Stimulated activated CD8-positive, alpha-beta memory T cell treated with anti-CD3 and anti-CD28 coated beads, Interleukin-2, amount 100 ng/mL, for 48 hours (primary cell): ENCODE results near the gene KRTAP4-7.
"Not testable (repeated sequence)": the region's sequence is repeated elsewhere in the genome, so short reads cannot be mapped to it uniquely, and the experiment has no call there.

Experiments
- DNase-seq, 2 donors: peaks; one replicate each; pipeline ENCODE4 v3.0.0-alpha.2; 2020; ENCODE audit warnings: low read depth in 2 of 2

The KRTAP4-7 gene

GRCh38 chr17:41084100-41084856 lies at the start of gene KRTAP4-7:
Gene KRTAP4-7 (plus strand): TSS chr17:41084150. CDS start chr17:41084207, 57 bp downstream.
- DNase-seq = not testable (repeated sequence)

GRCh38 chr17:41034346-41034935 lies 49.5 kb upstream of the KRTAP4-7 start, which contains the start of gene KRTAP1-3:
Gene KRTAP1-3 (minus strand): TSS chr17:41034874. CDS start chr17:41034821, 53 bp downstream.
- DNase-seq = not testable (repeated sequence)

DNA sequence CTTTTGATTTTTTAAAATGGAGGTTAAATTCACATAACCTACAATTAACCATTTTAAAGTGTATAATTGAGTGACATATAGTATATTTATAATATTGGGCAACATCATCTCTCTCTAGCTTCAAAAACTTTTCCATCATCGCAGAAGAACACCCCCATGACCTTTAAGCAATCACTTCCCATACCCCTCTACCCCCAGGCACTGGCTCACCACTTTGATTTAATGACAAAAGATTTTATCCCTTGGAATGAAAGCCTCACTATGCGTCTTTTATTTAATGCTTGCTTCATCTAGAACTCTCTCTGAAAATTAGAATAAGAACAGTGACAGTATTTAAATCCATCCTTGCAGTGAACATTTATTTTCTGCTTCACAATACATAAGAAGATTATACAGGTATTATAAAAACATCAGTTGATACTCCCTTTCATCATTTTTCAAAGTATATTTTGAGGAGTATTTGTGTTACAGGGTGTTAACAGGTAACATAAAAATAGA lies 46.0 kb upstream of the KRTAP4-7 start:
- no peak for DNase-seq

- DNase-seq = not testable (repeated sequence)
Measured at GRCh38 chr17:41040783-41041571, 43.0 kb upstream of the KRTAP4-7 start, which contains the start of gene KRTAP1-1. Gene KRTAP1-1 (minus strand): TSS chr17:41041450. CDS start chr17:41041397, 53 bp downstream.

DNA sequence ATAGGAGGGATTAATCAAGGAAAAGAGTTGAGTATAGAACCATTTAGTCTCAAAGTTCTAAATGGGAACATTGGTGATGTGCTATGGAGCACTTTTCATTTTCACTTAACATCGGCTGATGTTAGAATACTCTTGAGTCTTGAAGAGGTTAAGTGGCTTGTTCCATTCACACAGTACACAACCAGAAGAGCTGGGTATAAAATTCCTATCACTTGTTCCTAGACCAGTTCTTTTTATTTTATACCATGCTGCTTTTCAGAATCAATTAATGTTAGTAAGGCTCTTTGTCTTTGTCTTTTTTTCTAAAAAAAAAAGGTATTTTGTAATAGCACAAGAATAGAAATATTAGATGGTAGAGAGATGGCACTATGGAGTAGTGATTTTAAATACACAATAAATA lies 41.0 kb upstream of the KRTAP4-7 start:
- DNase-seq = no peak

- not testable (repeated sequence) for DNase-seq
Measured at GRCh38 chr17:41046735-41047465, 37.0 kb upstream of the KRTAP4-7 start, which contains the start of gene KRTAP2-1. Gene KRTAP2-1 (minus strand): TSS chr17:41047316. CDS start chr17:41047267, 49 bp downstream.

GRCh38 chr17:41048441-41048840 lies 35.5 kb upstream of the KRTAP4-7 start:
- DNase-seq = no peak

- DNase-seq = no peak
Measured at GRCh38 chr17:41049110-41049509, 34.8 kb upstream of the KRTAP4-7 start.

DNA sequence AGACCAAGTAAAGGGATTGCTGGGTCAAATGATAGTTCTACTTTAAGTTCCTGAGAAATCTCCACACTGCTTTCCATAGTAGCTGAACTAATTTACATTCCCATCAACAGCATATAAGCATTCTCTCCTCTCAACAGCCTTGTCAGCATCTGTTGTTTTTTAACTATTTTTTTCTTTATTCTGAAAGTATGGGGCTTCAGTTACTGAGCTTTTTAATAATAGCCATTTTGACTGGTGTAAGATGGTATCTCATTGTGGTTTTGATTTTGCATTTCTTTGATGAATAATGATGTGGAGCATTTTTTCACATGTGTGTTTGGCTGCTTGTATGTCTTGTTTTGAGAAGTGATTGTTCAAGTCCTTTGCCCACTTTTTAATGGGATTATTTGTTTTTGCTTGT lies 31.4 kb upstream of the KRTAP4-7 start:
- no peak for DNase-seq

DNA sequence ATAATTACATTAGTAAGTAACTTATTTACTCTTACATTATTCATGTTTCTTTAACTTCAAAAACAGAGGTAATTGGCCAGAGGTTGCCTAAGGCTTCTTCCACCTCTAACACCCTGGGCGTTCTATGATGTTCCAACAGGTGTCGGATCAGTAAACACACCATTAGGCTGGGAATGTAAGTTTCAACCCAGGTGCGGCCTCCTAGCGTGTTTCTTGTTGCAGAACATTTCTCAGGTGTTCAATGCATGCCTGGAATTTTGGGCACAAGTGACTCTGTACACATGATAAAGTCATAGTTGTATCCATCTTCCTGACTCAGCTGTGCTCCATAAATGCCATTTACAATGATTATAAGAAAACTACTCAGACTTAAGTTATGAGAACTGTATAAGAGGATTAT lies 29.9 kb upstream of the KRTAP4-7 start:
- no peak for DNase-seq

- DNase-seq = not testable (repeated sequence)
Measured at GRCh38 chr17:41054556-41054955, 29.4 kb upstream of the KRTAP4-7 start.

- DNase-seq = not testable (repeated sequence)
Measured at GRCh38 chr17:41055130-41055529, 28.8 kb upstream of the KRTAP4-7 start, which contains the start of gene KRTAP2-2. Gene KRTAP2-2 (minus strand): TSS chr17:41055230. CDS start chr17:41055211, 19 bp downstream.

DNA sequence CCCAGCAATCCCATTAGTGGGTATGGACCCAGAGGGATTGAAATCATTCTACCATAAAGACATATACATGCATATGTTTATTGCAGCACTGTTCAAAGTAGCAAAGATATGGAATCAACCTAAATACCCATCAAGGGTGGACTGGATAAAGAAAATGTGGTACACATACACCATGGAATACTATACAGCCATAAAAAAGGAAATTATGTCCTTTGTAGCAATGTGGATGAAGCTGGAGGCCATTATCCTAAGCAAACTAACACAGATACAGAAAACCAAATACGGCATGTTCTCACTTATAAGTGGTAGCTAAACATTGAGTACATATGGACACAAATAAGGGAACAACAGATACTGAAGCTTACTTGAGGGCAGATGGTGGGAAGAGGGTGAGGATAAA lies 26.4 kb upstream of the KRTAP4-7 start:
- DNase-seq = no peak

GRCh38 chr17:41058741-41059140 lies 25.2 kb upstream of the KRTAP4-7 start:
- DNase-seq = no peak

GRCh38 chr17:41059276-41060051 lies 24.5 kb upstream of the KRTAP4-7 start:
- not testable (repeated sequence) for DNase-seq

- no peak for DNase-seq
Measured at GRCh38 chr17:41060052-41060604, 23.8 kb upstream of the KRTAP4-7 start, which contains the start of gene KRTAP2-3. Gene KRTAP2-3 (minus strand): TSS chr17:41060114. CDS start chr17:41060050, 64 bp downstream.

GRCh38 chr17:41061964-41062363 lies 22.0 kb upstream of the KRTAP4-7 start:
- no peak for DNase-seq

DNA sequence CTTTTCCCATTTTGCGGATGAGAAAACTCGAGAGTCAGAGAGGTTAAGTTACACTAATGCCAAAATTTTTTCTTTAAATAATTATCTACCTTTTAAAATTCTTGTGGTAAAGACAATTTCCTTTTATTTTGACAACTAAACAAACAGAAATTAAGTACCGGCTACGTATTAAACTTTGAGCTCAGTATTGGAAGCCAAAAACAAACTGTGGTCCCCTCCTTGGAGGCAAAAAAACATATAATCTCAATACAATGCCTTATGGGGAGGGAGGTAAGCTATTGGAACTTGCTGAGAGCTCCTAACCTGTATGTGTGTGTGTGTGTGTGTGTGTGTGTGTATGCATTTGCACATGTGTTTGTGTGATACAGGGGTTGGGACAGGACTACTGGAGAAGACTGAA lies 20.5 kb upstream of the KRTAP4-7 start:
- no peak for DNase-seq

DNA sequence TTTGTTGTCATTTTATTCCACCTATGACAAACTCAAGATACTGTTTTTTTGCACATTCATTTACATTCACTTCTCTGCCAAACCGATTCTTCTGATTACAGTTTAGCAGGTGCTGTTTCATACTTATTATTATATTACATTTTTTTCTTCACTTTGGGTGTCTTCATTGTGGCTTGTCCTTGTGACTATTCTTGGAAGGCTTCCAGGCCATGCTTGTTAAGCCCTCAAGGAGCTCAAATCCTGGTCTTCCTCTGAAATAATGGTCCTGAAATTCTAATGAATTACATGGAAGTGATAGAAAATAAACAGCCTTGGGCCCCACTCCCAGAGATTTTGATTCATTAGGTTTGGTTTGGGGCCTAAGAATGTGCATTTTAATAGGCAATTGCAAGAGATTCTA lies 19.6 kb upstream of the KRTAP4-7 start:
- DNase-seq = no peak
